ENCODE results near the gene VPS25. TPM values are rescaled to one million over a fixed set of nuclear protein-coding genes. Genes with fewer than 3 reads are reported as not detected.

Gene VPS25
- total RNA-seq: 52.1 and 66.3 TPM in 2 replicates

DNA sequence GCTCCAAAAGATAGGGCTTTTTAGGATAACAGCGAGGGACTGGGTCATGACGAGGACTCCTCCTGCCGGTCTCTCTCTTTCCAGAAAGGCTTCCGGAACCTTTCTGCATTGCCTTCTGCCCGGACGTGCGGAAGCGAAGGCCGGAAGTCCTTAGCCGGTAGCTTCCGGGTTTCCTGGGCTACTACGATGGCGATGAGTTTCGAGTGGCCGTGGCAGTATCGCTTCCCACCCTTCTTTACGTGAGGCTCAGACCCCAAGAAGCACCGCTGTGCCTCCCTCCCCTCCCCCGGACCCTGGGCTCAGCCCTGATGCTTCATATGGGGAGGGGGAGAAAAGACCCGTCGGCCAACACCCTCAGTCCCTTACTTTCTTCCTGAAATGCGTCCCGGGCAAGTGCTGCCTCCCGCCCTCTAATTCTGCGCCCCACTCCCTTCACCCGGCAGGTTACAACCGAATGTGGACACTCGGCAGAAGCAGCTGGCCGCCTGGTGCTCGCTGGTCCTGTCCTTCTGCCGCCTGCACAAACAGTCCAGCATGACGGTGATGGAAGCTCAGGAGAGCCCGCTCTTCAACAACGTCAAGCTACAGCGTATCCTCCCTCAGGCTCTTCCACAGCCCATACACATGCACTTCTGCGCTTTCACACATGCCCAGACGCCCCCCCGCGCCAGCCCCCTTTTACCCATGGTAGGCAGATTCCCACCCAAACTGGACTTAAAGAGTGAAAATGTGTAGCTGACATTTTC is at the start of gene VPS25:
Gene VPS25, plus strand, starts transcription at position 160 of the 746 bp plus-strand sequence. Its CDS starts 27 bp downstream, at position 187.

DNA sequence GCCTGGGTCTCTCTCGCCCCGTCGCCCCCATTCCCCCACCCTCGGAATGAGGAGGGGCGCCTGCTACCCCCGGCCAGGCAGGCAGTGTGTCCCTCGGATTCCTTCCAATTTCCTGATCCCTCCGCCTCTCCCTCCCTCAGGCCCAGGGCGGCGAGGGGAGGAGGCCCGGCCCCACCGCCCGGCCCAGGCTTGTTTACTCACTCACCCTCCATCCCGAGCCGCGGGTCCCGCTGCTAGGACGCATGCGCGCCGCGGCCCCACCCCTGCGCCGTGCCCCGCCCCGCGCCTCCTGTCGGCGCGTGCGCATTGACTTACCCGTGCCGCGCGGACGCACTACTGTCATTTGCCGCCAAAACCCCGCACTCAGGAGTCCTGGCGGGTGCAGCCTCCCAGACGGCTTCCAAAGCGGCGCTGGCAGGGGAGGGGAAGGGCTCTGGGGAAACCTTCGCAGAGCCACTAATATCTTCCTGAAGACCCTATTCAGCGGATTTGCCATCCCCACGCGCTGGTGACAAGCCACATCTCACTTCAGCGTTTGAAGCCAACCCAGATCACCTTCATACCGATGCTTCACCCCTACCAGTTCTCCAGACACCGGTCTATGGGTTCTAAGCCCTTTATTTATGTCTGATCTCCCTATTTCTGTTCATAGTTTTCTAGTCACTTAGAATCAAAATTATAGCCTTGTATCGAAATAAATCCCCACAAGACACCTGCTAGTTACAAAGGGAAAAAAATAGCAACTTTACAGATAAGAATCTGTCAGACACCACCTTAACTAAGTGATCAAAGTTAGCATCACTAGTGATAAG is 28.2 kb upstream of the VPS25 start, which contains the start of gene EZH1:
Gene EZH1, minus strand, starts transcription at position 235 of the 812 bp plus-strand sequence. CDS start 16,099 bp downstream, outside the sequence.

DNA sequence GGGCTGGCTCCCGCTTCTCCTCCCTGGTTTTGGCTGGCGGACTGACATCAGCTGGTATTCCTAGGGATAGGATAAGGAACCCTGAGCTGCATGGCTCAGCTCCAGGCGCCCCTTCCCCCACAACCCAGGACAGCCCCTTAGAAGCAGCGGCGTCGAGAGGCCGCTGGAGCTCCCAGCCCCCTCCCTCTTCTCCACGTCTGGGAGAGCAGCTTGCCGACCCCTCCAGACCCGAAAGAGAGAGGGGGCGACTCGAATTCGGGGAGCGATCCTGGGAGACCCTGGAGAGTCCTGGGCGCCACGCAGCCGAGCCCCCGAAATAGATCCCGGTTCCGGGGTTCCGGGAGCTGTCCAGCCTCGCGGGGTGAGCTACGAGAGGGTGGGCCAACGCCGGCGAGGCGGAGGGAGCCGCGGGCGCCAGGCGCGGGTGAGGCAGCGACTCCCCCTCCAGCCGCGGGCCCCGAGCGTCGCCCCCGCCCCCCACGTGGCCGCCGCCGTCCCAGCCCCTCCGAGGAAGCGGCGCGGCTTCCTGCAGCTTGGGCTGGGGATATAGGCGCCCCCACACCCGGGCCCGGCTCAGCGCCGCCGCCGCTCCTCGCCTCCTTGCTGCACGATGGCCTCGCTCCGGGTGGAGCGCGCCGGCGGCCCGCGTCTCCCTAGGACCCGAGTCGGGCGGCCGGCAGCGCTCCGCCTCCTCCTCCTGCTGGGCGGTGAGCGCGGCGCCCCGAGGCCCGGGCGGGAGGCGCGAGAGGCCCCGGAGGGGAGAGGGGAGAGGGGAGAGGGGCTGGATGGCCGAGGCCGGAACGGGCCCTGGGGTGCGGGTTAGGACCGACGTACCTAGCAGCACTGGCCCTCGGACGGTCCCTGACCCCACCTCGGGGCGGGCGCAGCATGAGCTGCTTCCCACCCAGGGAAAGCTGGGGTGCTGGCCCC is 12.3 kb upstream of the VPS25 start, which contains the start of gene RAMP2:
Gene RAMP2, plus strand, starts transcription at position 576 of the 930 bp plus-strand sequence. Its CDS starts 35 bp downstream, at position 611.

DNA sequence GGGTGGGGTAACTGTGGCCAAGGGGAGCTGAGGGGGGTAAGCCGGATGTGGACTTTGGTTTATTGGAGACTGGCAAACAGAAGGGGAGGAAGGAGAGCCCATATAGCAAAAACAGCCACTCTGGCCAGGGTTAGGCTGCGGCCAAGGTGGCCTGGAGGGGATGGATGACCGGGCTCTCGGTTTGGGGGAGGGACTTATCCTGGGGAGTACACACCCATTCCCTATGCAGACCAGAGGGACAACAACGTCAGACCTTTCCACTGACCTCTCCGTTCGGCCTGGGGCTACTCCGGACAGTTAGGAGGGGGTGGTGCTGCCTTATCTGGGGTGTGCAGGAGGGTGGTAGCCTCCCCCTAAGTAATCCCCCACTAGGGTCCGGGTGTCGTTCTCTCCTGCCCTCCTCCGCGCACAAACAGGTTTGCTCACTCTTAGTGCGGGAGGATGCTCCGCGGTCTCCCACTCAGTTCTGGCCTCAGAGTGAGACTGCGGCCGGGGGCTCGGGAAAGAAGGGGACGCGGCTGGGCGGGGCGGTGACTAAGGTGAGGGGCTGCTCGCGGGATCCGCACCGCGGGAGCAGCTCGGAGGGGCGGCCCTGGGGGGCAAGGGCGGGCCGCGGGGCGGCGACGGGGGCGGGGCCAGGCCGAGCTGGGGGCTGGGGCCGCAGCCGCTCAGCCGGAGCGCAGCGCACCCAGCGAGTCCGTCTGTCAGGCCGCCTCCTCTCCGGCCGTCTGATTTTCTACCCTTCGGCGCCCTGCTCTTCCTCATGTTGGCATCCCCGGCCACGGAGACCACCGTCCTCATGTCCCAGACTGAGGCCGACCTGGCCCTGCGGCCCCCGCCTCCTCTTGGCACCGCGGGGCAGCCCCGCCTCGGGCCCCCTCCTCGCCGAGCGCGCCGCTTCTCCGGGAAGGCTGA is 6.9 kb downstream of the VPS25 start, which contains the start of gene WNK4:
Gene WNK4, plus strand, starts transcription at position 675 of the 915 bp plus-strand sequence. Its CDS starts 89 bp downstream, at position 764.

DNA sequence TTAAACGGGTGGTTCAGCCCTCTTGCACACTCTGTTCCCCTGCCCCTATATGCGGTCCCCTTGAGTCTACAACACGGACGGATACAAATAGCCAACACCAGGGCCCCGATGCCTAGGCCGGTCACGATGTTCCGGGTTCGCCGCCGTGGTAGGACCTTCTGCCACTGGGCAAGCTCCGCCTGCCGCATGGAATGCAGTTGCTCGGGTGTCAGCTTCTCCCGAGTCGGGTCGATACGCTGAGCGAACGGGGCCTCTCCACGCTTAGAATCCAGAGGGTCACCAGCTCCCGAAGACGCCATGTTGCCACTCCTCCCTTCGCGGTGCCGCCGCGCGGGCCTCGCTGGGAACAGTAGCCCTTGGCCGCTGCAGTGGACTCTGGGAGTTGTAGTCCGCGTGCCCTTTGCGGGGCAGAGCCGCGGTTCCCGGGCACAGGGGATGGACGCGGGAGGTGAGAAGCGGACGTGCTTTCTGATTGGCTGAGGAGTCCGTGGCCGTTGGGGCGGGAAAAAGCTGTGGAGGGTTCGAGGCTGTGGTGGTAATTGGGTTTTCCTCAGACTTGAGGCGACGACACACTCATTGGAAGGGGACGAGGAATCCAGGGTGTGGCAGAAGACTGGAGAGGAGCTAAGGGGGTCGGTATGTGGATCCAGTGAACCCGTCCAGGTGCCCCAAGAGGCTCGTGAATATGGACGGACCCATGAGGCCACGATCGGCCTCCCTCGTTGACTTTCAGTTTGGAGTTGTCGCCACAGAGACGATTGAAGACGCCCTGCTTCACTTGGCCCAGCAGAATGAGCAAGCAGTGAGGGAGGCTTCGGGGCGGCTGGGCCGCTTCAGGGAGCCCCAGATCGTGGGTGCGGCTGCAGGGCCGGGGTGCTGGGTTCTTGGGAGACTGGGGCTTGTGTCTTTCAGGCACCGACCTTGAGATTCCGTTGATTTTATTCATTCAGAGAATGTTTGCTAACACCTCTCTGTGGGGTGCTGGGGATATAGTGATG is 25.4 kb downstream of the VPS25 start, which contains the start of the genes CNTD1 and COA3:
Gene CNTD1, plus strand, starts transcription at position 479 of the 998 bp plus-strand sequence. Its CDS starts 207 bp downstream, at position 686.
Gene COA3, minus strand, starts transcription at position 322 of the 998 bp plus-strand sequence. Its CDS starts 23 bp downstream, at position 299.

Other genes with a start within 250 kb of the VPS25 start
- 11.6 and 13.5 TPM in 2 replicates for gene NAGLU, start 237.2 kb upstream of the VPS25 start, total RNA-seq
- 2.7 and 3.4 TPM in 2 replicates for gene HSD17B1, start 220.5 kb upstream of the VPS25 start, total RNA-seq
- 18.5 and 39.4 TPM in 2 replicates for gene COASY, start 211.3 kb upstream of the VPS25 start, total RNA-seq
- gene MLX, start 206.3 kb upstream of the VPS25 start, total RNA-seq: 34.9 and 38.1 TPM in 2 replicates
- gene PSMC3IP, start 195.7 kb upstream of the VPS25 start, total RNA-seq: 1.4 and 1.9 TPM in 2 replicates
- 77.7 and 78.3 TPM in 2 replicates for gene RETREG3, start 164.1 kb upstream of the VPS25 start, total RNA-seq
- 11.3 and 27.1 TPM in 2 replicates for gene TUBG1, start 163.8 kb upstream of the VPS25 start, total RNA-seq
- 3.4 and 5.3 TPM in 2 replicates for gene TUBG2, start 114.2 kb upstream of the VPS25 start, total RNA-seq
- 16.4 and 31.0 TPM in 2 replicates for gene PLEKHH3, start 96.5 kb upstream of the VPS25 start, total RNA-seq
- under 0.01 and 0.21 TPM in 2 replicates for gene CCR10, start 91.6 kb upstream of the VPS25 start, total RNA-seq
- gene CNTNAP1, start 90.9 kb upstream of the VPS25 start, total RNA-seq: under 0.01 and 0.71 TPM in 2 replicates
- 13.0 and 17.4 TPM in 2 replicates for gene EZH1, start 28.4 kb upstream of the VPS25 start, total RNA-seq
- gene RAMP2, start 12.2 kb upstream of the VPS25 start, total RNA-seq: not detected in 2 replicates
- under 0.01 and 0.57 TPM in 2 replicates for gene WNK4, start 7.2 kb downstream of the VPS25 start, total RNA-seq
- gene COA3, start 25.3 kb downstream of the VPS25 start, total RNA-seq: 32.1 and 41.7 TPM in 2 replicates
- gene CNTD1, start 25.4 kb downstream of the VPS25 start, total RNA-seq: not detected in 2 replicates
- 118 and 125 TPM in 2 replicates for gene BECN1, start 50.8 kb downstream of the VPS25 start, total RNA-seq
- gene PSME3, start 59.9 kb downstream of the VPS25 start, total RNA-seq: 86.5 and 115 TPM in 2 replicates
- 0.68 and 2.7 TPM in 2 replicates for gene AOC2, start 71.1 kb downstream of the VPS25 start, total RNA-seq
- gene AOC3, start 77.8 kb downstream of the VPS25 start, total RNA-seq: under 0.01 and 0.57 TPM in 2 replicates
- not detected in 2 replicates for gene G6PC1, start 127.3 kb downstream of the VPS25 start, total RNA-seq
- gene AARSD1, start 191.0 kb downstream of the VPS25 start, total RNA-seq: 17.4 and 19.9 TPM in 2 replicates
- under 0.01 TPM in 1 of 2 replicates, not detected in the other for gene PTGES3L, start 206.6 kb downstream of the VPS25 start, total RNA-seq
- 11.6 and 15.3 TPM in 2 replicates for gene RUNDC1, start 207.1 kb downstream of the VPS25 start, total RNA-seq
- 811 and 1,441 TPM in 2 replicates for gene RPL27, start 225.0 kb downstream of the VPS25 start, total RNA-seq
- 1.4 and 3.4 TPM in 2 replicates for gene IFI35, start 233.3 kb downstream of the VPS25 start, total RNA-seq
- gene VAT1, start 248.9 kb downstream of the VPS25 start, total RNA-seq: 82.0 and 132 TPM in 2 replicates

Data from nasal cavity respiratory epithelium epithelial cell of viscerocranial mucosa (primary cell).